Activated CD4-positive, alpha-beta T cell treated with anti-CD3 and anti-CD28 coated beads, Interleukin-2, amount 10 ng/mL, durations not matched to agents 24 days and 14 days (primary cell): ENCODE data around the gene GPR17. TPM values are rescaled to one million over a fixed set of nuclear protein-coding genes. Genes with fewer than 3 reads are reported as not detected.

Source experiments
- DNase-seq: peaks from one replicate; pipeline ENCODE4 v3.0.0; 2022
- H3K27ac Mint-ChIP-seq: one replicate; pipeline ENCODE4 v1.8.0; 2022; ENCODE audit warnings: mild to moderate bottlenecking, mixed read lengths
- H3K27me3 Mint-ChIP-seq: one replicate; pipeline ENCODE4 v1.8.0; 2022; ENCODE audit warnings: mixed read lengths
- H3K36me3 Mint-ChIP-seq: one replicate; pipeline ENCODE4 v1.8.0; 2022; ENCODE audit warnings: low read depth, mild to moderate bottlenecking, mixed read lengths
- H3K4me1 Mint-ChIP-seq: one replicate; pipeline ENCODE4 v1.8.0; 2021; ENCODE audit warnings: mixed read lengths
- H3K4me3 Mint-ChIP-seq: one replicate; pipeline ENCODE4 v1.8.0; 2022; ENCODE audit warnings: mild to moderate bottlenecking, moderate library complexity, mixed read lengths
- H3K9me3 Mint-ChIP-seq: one replicate; pipeline ENCODE4 v1.8.0; 2021; ENCODE audit warnings: mixed read lengths
- intact Hi-C: fragments of 100-400 bp; cut with micrococcal nuclease; formaldehyde crosslinking; loops from one replicate; pipeline ENCODE4 v1.15.1; 2023
- total RNA-seq: library from RNA; stranded (reverse); gene quantifications from 2 replicates; pipeline ENCODE4 v1.2.3, GENCODE V29; 2022

Gene GPR17
- total RNA-seq, 1 donor from 2014 or later = not detected

- DNase-seq = no peak
- no peaks in the 10 kb centered on the region for H3K27me3 Mint-ChIP-seq
- intact Hi-C loops = no loop called here
- no peak overlapping the region for H3K4me3 Mint-ChIP-seq
- peaks cover 6% of the 10 kb centered on the region for H3K36me3 Mint-ChIP-seq
- H3K4me1 Mint-ChIP-seq = peaks cover 11% of the 10 kb centered on the region
- no peak overlapping the region for H3K27ac Mint-ChIP-seq
- H3K9me3 Mint-ChIP-seq = no peaks in the 10 kb centered on the region
Measured at GRCh38 chr2:127697482-127698180, 51.7 kb downstream of the GPR17 start.

- H3K27ac Mint-ChIP-seq = peak overlapping the region; percentile 6
- no peaks in the 10 kb centered on the region for H3K27me3 Mint-ChIP-seq
- peaks cover 17% of the 10 kb centered on the region for H3K4me1 Mint-ChIP-seq
- DNase-seq = no peak
- intact Hi-C loops = no loop called here
- H3K4me3 Mint-ChIP-seq = no peak overlapping the region
- peaks cover 12% of the 10 kb centered on the region for H3K36me3 Mint-ChIP-seq
- H3K9me3 Mint-ChIP-seq = no peaks in the 10 kb centered on the region
Measured at GRCh38 chr2:127698553-127699355, 52.8 kb downstream of the GPR17 start.

- Mint-ChIP-seq H3K36me3 (peaks cover 28% of the 10 kb centered on the region), H3K9me3 (no peaks in the 10 kb centered on the region), H3K4me1 (peaks cover 27% of the 10 kb centered on the region), H3K27ac (peak overlapping the region; percentile 94), H3K27me3 (no peaks in the 10 kb centered on the region), H3K4me3 (peak overlapping the region; percentile 92)
- intact Hi-C loops = loop anchor here (1.0 to 5.0 kb wide), 5 partner anchors 58 to 328 kb away; partner anchors contain the start of genes IWS1, POLR2D, SAP130 and WDR33
- peak; percentile 71 for DNase-seq
Measured at GRCh38 chr2:127700527-127701192, 54.7 kb downstream of the GPR17 start.

- peak within 1 kb of the TSS; percentile 92 for H3K4me3 Mint-ChIP-seq
- peak; percentile 97 for DNase-seq
- H3K27ac Mint-ChIP-seq = peak within 1 kb of the TSS; percentile 94
- intact Hi-C loops = loop anchor here (1.0 to 5.0 kb wide), 5 partner anchors 59 to 327 kb away; partner anchors contain the start of genes IWS1, POLR2D, SAP130 and WDR33
- H3K4me1 Mint-ChIP-seq = peaks cover 27% of the 10 kb centered on the region
- no peaks in the 10 kb centered on the region for H3K9me3 Mint-ChIP-seq
- no peaks in the 10 kb centered on the region for H3K27me3 Mint-ChIP-seq
- peaks cover 31% of the 10 kb centered on the region for H3K36me3 Mint-ChIP-seq
Measured at GRCh38 chr2:127701193-127701650, 55.3 kb downstream of the GPR17 start, which contains the start of gene SFT2D3. Gene SFT2D3 (plus strand): TSS chr2:127701497. CDS start chr2:127701529, 32 bp downstream.

- intact Hi-C loops = loop anchor here (1.0 to 5.0 kb wide), 5 partner anchors 60 to 326 kb away; partner anchors contain the start of genes IWS1, POLR2D, SAP130 and WDR33
- Mint-ChIP-seq H3K9me3 (no peaks in the 10 kb centered on the region), H3K4me3 (peak overlapping the region; percentile 92), H3K27ac (peak overlapping the region; percentile 90), H3K36me3 (peaks cover 36% of the 10 kb centered on the region), H3K4me1 (peaks cover 27% of the 10 kb centered on the region), H3K27me3 (no peaks in the 10 kb centered on the region)
- peak; percentile 95 for DNase-seq
Measured at GRCh38 chr2:127701651-127702394, 55.9 kb downstream of the GPR17 start.

Other genes with a start within 250 kb of the GPR17 start
- gene PROC, start 227.7 kb upstream of the GPR17 start, total RNA-seq = 0.12 TPM in 1 of 2 replicates, not detected in the other
- gene IWS1, start 119.7 kb upstream of the GPR17 start, total RNA-seq = 57.6 and 61.9 TPM in 2 replicates
- 0.07 and 0.12 TPM in 2 replicates for gene MYO7B, start 110.5 kb upstream of the GPR17 start, total RNA-seq
- gene LIMS2, start 29.4 kb downstream of the GPR17 start, total RNA-seq = 7.2 and 8.4 TPM in 2 replicates
- 5.9 and 6.3 TPM in 2 replicates for gene SFT2D3, start 55.3 kb downstream of the GPR17 start, total RNA-seq
- 76.7 and 79.5 TPM in 2 replicates for gene WDR33, start 165.0 kb downstream of the GPR17 start, total RNA-seq
- 77.5 and 80.4 TPM in 2 replicates for gene POLR2D, start 212.0 kb downstream of the GPR17 start, total RNA-seq
- gene AMMECR1L, start 239.8 kb downstream of the GPR17 start, total RNA-seq = 20.2 and 21.0 TPM in 2 replicates